HEK293 (cell line): ENCODE data around the gene TMSB15B.

ENCODE experiments used
- EGR2 ChIP-seq: fragments of 450-650 bp; formaldehyde crosslinking; IDR thresholded peaks from 2 replicates; pipeline ENCODE4 v1.5.1; 2016; ENCODE audit warnings: low read depth, missing biosample characterization, missing genetic modification characterization
- GFI1B ChIP-seq: fragments of 450-650 bp; formaldehyde crosslinking; IDR thresholded peaks from 2 replicates; pipeline ENCODE4 v1.5.1; 2016; ENCODE audit warnings: missing biosample characterization, missing genetic modification characterization
- GLIS1 ChIP-seq: fragments of 450-650 bp; formaldehyde crosslinking; IDR thresholded peaks from 2 replicates; pipeline ENCODE4 v1.5.1; 2016; ENCODE audit warnings: missing biosample characterization, missing genetic modification characterization
- HOXC10 ChIP-seq: sonication (generic); formaldehyde crosslinking; IDR thresholded peaks from 2 replicates; pipeline ENCODE4 v1.8.1; 2023; ENCODE audit warnings: mild to moderate bottlenecking, missing genetic modification reagents
- KLF8 ChIP-seq: fragments of 450-650 bp; formaldehyde crosslinking; IDR thresholded peaks from 2 replicates; pipeline ENCODE4 v1.5.1; 2016; ENCODE audit warnings: missing biosample characterization, missing genetic modification characterization
- PRDM1 ChIP-seq: fragments of 450-650 bp; formaldehyde crosslinking; IDR thresholded peaks from 2 replicates; pipeline ENCODE4; 2016; ENCODE audit warnings: missing biosample characterization, missing genetic modification characterization
- RBAK ChIP-seq: fragments of 450-650 bp; formaldehyde crosslinking; IDR thresholded peaks from 2 replicates; pipeline ENCODE4 v1.5.1; 2016; ENCODE audit warnings: missing biosample characterization, missing genetic modification characterization
- YY1 ChIP-seq: fragments of 450-650 bp; formaldehyde crosslinking; IDR thresholded peaks from 2 replicates; pipeline ENCODE4 v1.5.1; 2018; ENCODE audit warnings: missing biosample characterization, missing genetic modification characterization
- ZBTB21 ChIP-seq: fragments of 450-650 bp; formaldehyde crosslinking; IDR thresholded peaks from 2 replicates; pipeline ENCODE4 v1.5.1; 2017; ENCODE audit warnings: missing biosample characterization, missing genetic modification characterization
- ZFHX2 ChIP-seq: fragments of 450-650 bp; formaldehyde crosslinking; conservative IDR thresholded peaks from 2 replicates; pipeline ENCODE4 v1.5.1; 2016; ENCODE audit warnings: missing biosample characterization, missing genetic modification characterization
- ZFP69B ChIP-seq: fragments of 450-650 bp; formaldehyde crosslinking; IDR thresholded peaks from 2 replicates; pipeline ENCODE4 v1.5.1; 2016; ENCODE audit warnings: missing biosample characterization, missing genetic modification characterization
- ZIC2 ChIP-seq: fragments of 450-650 bp; formaldehyde crosslinking; IDR thresholded peaks from 2 replicates; pipeline ENCODE4 v1.5.1; 2016; ENCODE audit warnings: missing biosample characterization, missing genetic modification characterization
- ZNF155 ChIP-seq: fragments of 450-650 bp; formaldehyde crosslinking; IDR thresholded peaks from 2 replicates; pipeline ENCODE4 v1.5.1; 2016; ENCODE audit warnings: missing biosample characterization, missing genetic modification characterization
- ZNF157 ChIP-seq: fragments of 450-650 bp; formaldehyde crosslinking; IDR thresholded peaks from 2 replicates; pipeline ENCODE4 v1.5.1; 2016; ENCODE audit warnings: missing biosample characterization, missing genetic modification characterization
- ZNF266 ChIP-seq: fragments of 450-650 bp; formaldehyde crosslinking; IDR thresholded peaks from 2 replicates; pipeline ENCODE4 v1.5.1; 2016; ENCODE audit warnings: missing biosample characterization, missing genetic modification characterization, low read depth
- ZNF335 ChIP-seq: fragments of 450-650 bp; formaldehyde crosslinking; conservative IDR thresholded peaks from 2 replicates; pipeline ENCODE4 v1.5.1; 2016; ENCODE audit warnings: missing biosample characterization, missing genetic modification characterization
- ZNF416 ChIP-seq: fragments of 450-650 bp; formaldehyde crosslinking; IDR thresholded peaks from 2 replicates; pipeline ENCODE4 v1.5.1; 2016; ENCODE audit warnings: missing biosample characterization, missing genetic modification characterization
- ZNF548 ChIP-seq: fragments of 450-650 bp; formaldehyde crosslinking; IDR thresholded peaks from 2 replicates; pipeline ENCODE4 v1.5.1; 2016; ENCODE audit warnings: missing biosample characterization, missing genetic modification characterization
- ZNF654 ChIP-seq: fragments of 450-650 bp; formaldehyde crosslinking; IDR thresholded peaks from 2 replicates; pipeline ENCODE4 v1.5.1; 2016; ENCODE audit warnings: low read depth, missing biosample characterization, missing genetic modification characterization
- TF ChIP-seq, protein P1 (sequence below): fragments of 450-650 bp; formaldehyde crosslinking; IDR thresholded peaks from 2 replicates; pipeline ENCODE4 v1.5.1; 2016; ENCODE audit warnings: missing biosample characterization, missing genetic modification characterization, borderline replicate concordance
- TF ChIP-seq, protein P2 (sequence below): fragments of 450-650 bp; formaldehyde crosslinking; IDR thresholded peaks from 2 replicates; pipeline ENCODE4 v1.5.1; 2016; ENCODE audit warnings: missing biosample characterization, missing genetic modification characterization
- TF ChIP-seq, protein P3 (sequence below): fragments of 450-650 bp; formaldehyde crosslinking; IDR thresholded peaks from 2 replicates; pipeline ENCODE4 v1.5.1; 2016; ENCODE audit warnings: missing biosample characterization, missing genetic modification characterization
- TF ChIP-seq, protein P4 (sequence below): fragments of 450-650 bp; formaldehyde crosslinking; IDR thresholded peaks from 2 replicates; pipeline ENCODE4 v1.5.1; 2016; ENCODE audit warnings: missing biosample characterization, missing genetic modification characterization
- TF ChIP-seq, protein P5 (sequence below): fragments of 450-650 bp; formaldehyde crosslinking; IDR thresholded peaks from 2 replicates; pipeline ENCODE4 v1.5.1; 2016; ENCODE audit warnings: missing biosample characterization, missing genetic modification characterization

The TMSB15B gene

DNA sequence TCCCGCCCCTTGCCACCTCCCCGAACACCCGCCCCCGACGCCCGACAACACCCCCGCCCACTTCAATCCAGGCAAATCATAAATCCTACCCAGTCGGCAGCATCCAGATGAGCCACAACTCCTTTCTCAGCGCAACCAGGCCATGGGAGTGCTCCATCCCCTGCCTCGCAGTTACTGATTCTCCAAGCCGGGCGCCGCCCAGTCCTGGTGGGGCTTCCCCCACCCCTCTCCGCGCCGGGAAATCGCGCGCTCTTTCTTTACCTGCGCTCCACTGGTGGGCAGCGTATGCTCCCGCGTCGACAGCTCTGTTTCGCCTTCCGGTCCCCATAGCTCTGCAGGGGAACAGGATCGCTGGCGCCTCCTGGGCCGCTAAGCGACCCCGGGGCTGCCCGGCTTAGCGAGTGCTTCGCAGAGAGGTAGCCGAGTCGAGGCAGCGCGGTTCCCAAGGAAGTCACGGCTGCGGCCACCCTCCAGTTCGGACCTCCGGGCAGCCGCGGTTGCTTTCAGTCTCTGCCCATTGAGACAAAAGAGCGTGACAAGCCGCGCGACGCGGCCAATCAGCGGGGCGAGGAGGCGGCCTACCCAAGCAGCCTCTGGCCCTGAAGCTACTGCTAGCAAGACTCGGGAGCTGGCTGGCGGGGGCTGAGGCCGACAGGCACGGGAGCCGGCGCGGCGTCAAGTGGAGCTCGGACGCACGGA lies 43.7 kb upstream of the TMSB15B start (continued):
- TF ChIP-seq, protein P1, sequence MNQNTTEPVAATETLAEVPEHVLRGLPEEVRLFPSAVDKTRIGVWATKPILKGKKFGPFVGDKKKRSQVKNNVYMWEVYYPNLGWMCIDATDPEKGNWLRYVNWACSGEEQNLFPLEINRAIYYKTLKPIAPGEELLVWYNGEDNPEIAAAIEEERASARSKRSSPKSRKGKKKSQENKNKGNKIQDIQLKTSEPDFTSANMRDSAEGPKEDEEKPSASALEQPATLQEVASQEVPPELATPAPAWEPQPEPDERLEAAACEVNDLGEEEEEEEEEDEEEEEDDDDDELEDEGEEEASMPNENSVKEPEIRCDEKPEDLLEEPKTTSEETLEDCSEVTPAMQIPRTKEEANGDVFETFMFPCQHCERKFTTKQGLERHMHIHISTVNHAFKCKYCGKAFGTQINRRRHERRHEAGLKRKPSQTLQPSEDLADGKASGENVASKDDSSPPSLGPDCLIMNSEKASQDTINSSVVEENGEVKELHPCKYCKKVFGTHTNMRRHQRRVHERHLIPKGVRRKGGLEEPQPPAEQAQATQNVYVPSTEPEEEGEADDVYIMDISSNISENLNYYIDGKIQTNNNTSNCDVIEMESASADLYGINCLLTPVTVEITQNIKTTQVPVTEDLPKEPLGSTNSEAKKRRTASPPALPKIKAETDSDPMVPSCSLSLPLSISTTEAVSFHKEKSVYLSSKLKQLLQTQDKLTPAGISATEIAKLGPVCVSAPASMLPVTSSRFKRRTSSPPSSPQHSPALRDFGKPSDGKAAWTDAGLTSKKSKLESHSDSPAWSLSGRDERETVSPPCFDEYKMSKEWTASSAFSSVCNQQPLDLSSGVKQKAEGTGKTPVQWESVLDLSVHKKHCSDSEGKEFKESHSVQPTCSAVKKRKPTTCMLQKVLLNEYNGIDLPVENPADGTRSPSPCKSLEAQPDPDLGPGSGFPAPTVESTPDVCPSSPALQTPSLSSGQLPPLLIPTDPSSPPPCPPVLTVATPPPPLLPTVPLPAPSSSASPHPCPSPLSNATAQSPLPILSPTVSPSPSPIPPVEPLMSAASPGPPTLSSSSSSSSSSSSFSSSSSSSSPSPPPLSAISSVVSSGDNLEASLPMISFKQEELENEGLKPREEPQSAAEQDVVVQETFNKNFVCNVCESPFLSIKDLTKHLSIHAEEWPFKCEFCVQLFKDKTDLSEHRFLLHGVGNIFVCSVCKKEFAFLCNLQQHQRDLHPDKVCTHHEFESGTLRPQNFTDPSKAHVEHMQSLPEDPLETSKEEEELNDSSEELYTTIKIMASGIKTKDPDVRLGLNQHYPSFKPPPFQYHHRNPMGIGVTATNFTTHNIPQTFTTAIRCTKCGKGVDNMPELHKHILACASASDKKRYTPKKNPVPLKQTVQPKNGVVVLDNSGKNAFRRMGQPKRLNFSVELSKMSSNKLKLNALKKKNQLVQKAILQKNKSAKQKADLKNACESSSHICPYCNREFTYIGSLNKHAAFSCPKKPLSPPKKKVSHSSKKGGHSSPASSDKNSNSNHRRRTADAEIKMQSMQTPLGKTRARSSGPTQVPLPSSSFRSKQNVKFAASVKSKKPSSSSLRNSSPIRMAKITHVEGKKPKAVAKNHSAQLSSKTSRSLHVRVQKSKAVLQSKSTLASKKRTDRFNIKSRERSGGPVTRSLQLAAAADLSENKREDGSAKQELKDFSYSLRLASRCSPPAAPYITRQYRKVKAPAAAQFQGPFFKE: no peak
- TF ChIP-seq ZNF548 (tag by site-specific recombination) (no peak), GLIS1 (tag by site-specific recombination) (peak; percentile 83), ZNF335 (tag by site-specific recombination) (peak; percentile 67), ZNF266 (tag by site-specific recombination) (no peak), ZNF157 (tag by site-specific recombination) (no peak), PRDM1 (tag by site-specific recombination) (no peak), RBAK (tag by site-specific recombination) (no peak), EGR2 (no peak; the same call in 1 of the 2 replicates), ZFHX2 (tag by site-specific recombination) (peak; percentile 39), KLF8 (0 out of 2 replicates have a peak, but pooled peaks have one; percentile 28), YY1 (tag by site-specific recombination) (no peak), ZIC2 (tag by site-specific recombination) (peak; percentile 15; the same call in 1 of the 2 replicates), ZNF155 (tag by site-specific recombination) (no peak), ZNF416 (tag by site-specific recombination) (no peak), ZFP69B (tag by site-specific recombination) (no peak), GFI1B (tag by site-specific recombination) (no peak), ZBTB21 (tag by site-specific recombination) (no peak), ZNF654 (tag by site-specific recombination) (no peak), HOXC10 (CRISPR knock-in tag) (no peak)
- TF ChIP-seq, protein P2, sequence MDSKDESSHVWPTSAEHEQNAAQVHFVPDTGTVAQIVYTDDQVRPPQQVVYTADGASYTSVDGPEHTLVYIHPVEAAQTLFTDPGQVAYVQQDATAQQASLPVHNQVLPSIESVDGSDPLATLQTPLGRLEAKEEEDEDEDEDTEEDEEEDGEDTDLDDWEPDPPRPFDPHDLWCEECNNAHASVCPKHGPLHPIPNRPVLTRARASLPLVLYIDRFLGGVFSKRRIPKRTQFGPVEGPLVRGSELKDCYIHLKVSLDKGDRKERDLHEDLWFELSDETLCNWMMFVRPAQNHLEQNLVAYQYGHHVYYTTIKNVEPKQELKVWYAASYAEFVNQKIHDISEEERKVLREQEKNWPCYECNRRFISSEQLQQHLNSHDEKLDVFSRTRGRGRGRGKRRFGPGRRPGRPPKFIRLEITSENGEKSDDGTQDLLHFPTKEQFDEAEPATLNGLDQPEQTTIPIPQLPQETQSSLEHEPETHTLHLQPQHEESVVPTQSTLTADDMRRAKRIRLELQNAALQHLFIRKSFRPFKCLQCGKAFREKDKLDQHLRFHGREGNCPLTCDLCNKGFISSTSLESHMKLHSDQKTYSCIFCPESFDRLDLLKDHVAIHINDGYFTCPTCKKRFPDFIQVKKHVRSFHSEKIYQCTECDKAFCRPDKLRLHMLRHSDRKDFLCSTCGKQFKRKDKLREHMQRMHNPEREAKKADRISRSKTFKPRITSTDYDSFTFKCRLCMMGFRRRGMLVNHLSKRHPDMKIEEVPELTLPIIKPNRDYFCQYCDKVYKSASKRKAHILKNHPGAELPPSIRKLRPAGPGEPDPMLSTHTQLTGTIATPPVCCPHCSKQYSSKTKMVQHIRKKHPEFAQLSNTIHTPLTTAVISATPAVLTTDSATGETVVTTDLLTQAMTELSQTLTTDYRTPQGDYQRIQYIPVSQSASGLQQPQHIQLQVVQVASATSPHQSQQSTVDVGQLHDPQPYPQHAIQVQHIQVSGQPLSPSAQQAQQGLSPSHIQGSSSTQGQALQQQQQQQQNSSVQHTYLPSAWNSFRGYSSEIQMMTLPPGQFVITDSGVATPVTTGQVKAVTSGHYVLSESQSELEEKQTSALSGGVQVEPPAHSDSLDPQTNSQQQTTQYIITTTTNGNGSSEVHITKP (tag by site-specific recombination): no peak; the same call in 1 of the 2 replicates
- TF ChIP-seq, protein P3, sequence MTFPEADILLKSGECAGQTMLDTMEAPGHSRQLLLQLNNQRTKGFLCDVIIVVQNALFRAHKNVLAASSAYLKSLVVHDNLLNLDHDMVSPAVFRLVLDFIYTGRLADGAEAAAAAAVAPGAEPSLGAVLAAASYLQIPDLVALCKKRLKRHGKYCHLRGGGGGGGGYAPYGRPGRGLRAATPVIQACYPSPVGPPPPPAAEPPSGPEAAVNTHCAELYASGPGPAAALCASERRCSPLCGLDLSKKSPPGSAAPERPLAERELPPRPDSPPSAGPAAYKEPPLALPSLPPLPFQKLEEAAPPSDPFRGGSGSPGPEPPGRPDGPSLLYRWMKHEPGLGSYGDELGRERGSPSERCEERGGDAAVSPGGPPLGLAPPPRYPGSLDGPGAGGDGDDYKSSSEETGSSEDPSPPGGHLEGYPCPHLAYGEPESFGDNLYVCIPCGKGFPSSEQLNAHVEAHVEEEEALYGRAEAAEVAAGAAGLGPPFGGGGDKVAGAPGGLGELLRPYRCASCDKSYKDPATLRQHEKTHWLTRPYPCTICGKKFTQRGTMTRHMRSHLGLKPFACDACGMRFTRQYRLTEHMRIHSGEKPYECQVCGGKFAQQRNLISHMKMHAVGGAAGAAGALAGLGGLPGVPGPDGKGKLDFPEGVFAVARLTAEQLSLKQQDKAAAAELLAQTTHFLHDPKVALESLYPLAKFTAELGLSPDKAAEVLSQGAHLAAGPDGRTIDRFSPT (tag by site-specific recombination): no peak
- TF ChIP-seq, protein P4, sequence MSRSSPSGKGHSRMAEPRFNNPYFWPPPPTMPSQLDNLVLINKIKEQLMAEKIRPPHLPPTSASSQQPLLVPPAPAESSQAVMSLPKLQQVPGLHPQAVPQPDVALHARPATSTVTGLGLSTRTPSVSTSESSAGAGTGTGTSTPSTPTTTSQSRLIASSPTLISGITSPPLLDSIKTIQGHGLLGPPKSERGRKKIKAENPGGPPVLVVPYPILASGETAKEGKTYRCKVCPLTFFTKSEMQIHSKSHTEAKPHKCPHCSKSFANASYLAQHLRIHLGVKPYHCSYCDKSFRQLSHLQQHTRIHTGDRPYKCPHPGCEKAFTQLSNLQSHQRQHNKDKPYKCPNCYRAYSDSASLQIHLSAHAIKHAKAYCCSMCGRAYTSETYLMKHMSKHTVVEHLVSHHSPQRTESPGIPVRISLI: no peak
- TF ChIP-seq, protein P5, sequence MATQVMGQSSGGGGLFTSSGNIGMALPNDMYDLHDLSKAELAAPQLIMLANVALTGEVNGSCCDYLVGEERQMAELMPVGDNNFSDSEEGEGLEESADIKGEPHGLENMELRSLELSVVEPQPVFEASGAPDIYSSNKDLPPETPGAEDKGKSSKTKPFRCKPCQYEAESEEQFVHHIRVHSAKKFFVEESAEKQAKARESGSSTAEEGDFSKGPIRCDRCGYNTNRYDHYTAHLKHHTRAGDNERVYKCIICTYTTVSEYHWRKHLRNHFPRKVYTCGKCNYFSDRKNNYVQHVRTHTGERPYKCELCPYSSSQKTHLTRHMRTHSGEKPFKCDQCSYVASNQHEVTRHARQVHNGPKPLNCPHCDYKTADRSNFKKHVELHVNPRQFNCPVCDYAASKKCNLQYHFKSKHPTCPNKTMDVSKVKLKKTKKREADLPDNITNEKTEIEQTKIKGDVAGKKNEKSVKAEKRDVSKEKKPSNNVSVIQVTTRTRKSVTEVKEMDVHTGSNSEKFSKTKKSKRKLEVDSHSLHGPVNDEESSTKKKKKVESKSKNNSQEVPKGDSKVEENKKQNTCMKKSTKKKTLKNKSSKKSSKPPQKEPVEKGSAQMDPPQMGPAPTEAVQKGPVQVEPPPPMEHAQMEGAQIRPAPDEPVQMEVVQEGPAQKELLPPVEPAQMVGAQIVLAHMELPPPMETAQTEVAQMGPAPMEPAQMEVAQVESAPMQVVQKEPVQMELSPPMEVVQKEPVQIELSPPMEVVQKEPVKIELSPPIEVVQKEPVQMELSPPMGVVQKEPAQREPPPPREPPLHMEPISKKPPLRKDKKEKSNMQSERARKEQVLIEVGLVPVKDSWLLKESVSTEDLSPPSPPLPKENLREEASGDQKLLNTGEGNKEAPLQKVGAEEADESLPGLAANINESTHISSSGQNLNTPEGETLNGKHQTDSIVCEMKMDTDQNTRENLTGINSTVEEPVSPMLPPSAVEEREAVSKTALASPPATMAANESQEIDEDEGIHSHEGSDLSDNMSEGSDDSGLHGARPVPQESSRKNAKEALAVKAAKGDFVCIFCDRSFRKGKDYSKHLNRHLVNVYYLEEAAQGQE (tag by site-specific recombination): no peak
